PC-9 (cell line): ENCODE results near the gene NPIPA2.
"Not testable (repeated sequence)": the region's sequence is repeated elsewhere in the genome, so short reads cannot be mapped to it uniquely, and the experiment has no call there.

Experiments used
- EZH2 ChIP-seq: fragments of 200-600 bp; sonication (generic); IDR thresholded peaks from 2 replicates; pipeline ENCODE4 v1.8.0; 2017; ENCODE audit warnings: antibody characterized with exemption, low read depth
- TF ChIP-seq, protein P1 (sequence below): fragments of 200-600 bp; sonication (generic); conservative IDR thresholded peaks from 2 replicates; pipeline ENCODE4 v1.6.1; 2017; ENCODE audit warnings: mixed run types, antibody characterized with exemption, mild to moderate bottlenecking, moderate library complexity

DNA sequence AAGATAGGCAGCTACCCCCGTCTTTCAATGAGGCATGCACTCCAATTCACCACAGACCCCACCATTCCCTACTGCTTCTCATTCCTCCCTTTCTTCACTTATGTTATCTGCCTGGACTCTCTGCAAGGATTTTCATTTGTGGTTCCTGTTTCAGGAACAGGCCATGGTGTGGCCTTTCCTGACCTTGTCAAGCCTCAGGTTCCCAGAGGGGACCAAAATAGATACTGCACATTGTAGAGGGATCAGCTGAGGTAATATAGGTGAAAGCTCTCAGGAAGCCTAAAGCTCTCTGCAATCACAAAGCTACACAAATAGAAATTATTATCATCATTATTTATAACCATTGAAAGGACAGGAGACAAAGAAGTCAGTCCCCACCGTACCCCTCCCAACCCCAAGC lies 50.6 kb downstream of the NPIPA2 start:
- not testable (repeated sequence) for TF ChIP-seq EZH2
- TF ChIP-seq, protein P1, sequence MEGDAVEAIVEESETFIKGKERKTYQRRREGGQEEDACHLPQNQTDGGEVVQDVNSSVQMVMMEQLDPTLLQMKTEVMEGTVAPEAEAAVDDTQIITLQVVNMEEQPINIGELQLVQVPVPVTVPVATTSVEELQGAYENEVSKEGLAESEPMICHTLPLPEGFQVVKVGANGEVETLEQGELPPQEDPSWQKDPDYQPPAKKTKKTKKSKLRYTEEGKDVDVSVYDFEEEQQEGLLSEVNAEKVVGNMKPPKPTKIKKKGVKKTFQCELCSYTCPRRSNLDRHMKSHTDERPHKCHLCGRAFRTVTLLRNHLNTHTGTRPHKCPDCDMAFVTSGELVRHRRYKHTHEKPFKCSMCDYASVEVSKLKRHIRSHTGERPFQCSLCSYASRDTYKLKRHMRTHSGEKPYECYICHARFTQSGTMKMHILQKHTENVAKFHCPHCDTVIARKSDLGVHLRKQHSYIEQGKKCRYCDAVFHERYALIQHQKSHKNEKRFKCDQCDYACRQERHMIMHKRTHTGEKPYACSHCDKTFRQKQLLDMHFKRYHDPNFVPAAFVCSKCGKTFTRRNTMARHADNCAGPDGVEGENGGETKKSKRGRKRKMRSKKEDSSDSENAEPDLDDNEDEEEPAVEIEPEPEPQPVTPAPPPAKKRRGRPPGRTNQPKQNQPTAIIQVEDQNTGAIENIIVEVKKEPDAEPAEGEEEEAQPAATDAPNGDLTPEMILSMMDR: not testable (repeated sequence)
